Nucleus accumbens (tissue), 56 donors: ENCODE results near the gene JMJD4.

ENCODE experiments used
- DNase-seq, 56 donors: peaks; one replicate each; lab custom pipeline; 2025; lab: John Stamatoyannopoulos, UW

JMJD4 gene

DNA sequence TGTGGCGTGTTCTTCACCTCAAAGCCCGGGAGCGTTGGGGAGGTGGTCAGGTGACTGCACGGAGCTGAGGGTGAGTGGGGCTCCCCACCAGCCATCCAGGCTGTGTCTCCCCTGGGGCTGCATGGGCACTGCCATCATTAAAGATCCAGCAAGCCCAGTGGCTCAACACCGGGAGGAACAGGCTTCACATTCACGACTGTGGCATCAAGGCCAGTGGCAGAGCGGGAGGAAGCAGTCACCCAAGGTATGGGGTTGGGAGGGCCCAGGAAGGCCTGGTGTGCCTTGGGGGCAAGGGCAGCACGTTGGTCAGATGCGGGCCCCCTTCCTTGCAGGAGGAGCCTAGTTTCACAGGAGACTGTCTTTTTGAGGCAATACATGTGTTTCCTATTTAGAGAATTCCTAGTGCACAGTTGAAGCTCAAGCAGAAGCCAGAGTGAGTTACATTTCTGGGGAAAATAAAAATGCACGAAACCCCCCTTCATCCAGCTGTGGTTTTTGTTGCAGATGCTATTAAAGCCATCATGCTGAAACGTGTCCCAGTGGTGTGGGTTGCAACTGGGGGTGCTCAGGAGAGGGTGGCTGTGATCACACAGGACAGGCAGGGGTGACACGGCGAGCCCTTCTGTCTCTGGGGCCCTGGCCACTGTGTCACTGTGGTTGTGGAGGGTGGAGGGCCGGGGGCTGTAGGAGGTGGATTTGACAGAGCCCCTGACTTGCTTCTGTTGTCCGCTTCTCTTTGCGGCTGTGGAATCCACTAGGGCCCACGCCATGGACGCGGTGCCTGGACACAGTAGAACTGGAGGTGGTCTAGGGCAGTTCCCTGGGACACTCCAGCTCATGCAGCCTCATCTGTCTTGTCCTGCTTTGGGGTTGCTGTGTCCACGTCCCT, 34.2 kb upstream of the JMJD4 start:
- DNase-seq, result no peak

DNA sequence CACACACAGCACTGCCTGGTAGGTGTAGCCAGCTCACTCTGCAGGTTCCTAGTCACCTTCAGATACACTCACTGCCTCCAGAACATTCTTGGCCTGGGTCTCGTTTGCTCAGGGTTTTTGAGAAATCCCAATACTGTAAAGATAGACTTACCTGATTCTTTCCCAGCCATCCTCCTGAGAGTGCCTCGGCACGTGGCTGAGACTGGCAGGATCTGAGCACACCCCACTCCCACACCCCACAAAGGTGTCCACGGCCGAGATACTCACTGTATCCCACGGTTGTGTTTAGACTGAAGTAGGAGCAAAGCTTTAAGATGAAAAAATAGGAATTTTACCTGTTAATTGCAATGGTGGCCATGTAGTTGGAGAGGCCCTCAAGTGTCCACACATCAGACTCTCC, 33.5 kb upstream of the JMJD4 start:
- DNase-seq, result no peak

GRCh38 chr1:227768125-227768439, 33.0 kb upstream of the JMJD4 start:
- DNase-seq, result peak in 3 of 56 donors; percentile 21 to 37 (median 27)

DNA sequence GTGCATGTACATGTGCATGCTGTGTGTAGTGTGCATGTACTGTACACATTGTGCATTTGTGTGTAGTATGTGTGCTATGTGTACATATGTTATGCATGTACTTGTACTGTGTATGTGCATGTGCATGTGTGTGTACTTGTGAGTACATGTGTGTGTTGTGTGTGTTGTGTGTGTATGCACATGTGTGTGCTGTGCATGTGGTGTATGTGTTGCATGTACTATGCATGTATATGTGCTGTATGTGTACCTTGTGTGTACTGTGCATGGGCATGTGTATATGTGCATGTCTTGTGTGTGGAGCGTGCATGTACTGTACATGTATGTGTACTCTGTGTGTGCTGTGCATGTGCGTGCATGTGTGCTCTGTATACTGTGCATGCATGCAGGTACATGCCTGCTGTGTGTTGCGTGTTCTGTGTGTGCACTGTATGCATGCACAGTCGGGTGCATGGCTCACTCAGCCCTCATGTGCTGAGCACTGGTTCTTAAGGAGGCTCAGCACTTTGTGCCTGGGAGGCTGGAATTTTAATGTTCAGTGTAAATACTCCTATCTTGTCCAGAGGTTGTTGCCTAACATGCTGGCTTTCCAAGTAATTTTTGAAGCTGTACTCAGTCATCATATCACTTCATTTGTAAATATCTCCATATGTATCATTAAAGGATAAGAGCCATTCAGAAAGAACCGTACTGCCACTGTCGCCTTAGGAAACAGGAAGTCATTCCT, 32.5 kb upstream of the JMJD4 start:
- DNase-seq, result no peak

- no peak for DNase-seq
These were observed 31.7 kb upstream of the JMJD4 start for GRCh38 chr1:227766653-227767277.

DNA sequence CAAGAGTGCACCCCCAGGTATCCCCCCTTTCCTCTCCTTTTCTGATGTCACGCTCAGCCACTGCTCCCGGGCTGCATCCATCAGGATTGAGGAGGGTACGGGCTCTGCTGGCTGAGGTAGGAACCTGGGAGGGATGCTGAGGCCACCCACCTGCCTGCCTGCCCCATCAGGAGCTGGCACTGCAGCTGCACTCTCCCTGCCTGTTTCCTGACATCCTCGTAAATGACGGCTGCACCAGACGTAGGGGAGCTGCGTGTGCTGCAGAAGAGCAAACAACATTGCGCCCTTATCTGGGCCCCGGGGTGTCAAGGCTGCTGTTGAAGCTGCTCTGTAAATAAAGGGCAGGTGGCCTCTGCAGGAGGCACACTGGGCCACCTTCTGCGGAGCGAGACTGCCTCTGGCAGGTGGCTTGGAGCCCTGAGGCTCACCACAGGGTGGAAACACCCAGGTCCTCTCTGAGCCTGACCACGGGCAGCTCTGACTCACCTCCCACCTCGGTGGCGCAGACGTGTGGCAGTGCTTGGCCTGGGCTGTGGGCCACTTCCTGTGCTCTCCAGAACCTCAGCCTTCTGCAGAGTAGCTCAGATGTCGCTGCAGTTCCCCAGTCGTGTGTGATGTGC, 31.0 kb upstream of the JMJD4 start:
- peak in 11 of 56 donors; percentile 15 to 60 (median 44) for DNase-seq

DNA sequence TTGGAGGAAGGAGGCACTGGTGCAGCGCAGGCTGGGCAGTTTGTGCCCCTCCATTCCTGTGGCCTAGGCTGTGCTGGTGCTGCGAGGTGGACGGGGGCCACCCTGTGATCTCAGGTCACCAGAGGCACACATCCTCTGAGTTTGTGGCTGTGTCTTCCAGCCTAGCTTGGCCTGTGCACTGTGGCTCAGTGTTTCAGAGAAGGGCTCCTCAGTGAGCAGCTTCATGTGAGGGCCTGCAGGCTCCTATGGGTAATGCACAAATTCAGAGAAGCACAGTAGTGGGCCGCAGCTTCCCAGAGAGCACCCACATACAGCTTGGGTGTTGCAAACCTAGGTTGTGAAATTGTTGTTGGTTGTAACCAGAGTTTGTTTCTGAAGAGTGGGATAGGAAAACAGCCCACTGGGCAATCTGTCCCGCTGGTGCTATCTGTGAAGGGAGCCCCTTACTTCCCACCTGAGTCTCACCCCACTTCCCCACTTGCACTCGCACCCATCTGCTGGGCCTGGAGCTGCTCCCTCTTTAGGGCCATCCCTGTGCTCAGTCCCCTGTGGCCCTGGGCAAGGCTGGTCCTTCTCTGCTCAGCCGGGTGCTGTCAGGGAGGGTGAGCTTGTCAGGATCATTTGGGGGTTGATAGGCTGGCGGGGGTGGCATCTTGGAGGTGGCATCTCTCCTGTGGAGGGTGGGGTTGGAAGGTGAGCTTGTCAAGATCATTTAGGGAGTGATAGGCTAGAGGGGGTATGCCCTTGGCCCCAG, 30.3 kb upstream of the JMJD4 start:
- peak in 4 of 56 donors; percentile 57 to 60 (median 59) for DNase-seq

DNA sequence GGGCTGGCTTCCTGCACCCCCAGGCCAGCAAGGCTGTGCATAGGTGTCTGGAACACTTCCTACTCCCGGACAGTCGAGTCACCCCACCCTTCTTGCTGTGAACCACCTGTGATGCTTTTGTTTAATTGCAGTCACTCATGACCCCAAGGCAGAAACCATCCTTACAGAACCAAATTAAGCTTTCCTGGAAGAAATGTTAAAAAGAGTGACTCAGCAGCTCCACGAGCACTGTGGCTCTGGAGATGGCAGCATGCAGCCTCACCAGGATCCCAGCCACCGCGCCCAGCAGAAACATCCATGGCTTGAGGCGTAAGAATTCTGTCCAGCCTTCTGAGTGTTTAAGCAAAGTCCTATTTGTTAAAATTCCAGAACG, 28.9 kb upstream of the JMJD4 start:
- DNase-seq, result peak in 2 of 56 donors; percentile 27 to 34

- DNase-seq, result peak in 23 of 56 donors; percentile 14 to 78 (median 43)
These were observed 28.3 kb upstream of the JMJD4 start for GRCh38 chr1:227763246-227764018.

- DNase-seq, result peak in 54 of 56 donors; percentile 13 to 86 (median 60)
These were observed 27.3 kb upstream of the JMJD4 start for GRCh38 chr1:227762231-227762911.

GRCh38 chr1:227761621-227762230, 26.6 kb upstream of the JMJD4 start:
- no peak for DNase-seq

DNA sequence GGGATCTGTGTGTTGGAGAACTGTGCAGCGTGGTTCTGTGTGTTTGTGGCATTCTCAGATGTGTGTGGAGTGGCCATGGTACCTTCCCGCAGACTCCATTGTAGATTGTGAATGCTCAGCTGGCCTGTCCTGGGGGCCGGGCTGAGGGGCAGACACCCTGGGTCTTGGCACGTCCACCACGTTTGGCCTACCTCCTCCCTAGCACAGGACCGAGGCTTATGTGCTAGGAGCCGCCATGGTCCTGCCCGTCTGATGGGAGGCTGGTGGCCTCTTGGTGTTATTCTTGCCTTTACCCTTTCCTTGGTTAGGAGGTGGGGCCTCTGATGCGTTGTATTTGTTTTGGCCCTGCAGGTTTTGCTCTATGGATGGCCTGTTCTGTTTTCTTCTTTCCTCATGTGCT, 25.3 kb upstream of the JMJD4 start:
- DNase-seq, result no peak

- no peak for DNase-seq
These were observed 24.5 kb upstream of the JMJD4 start for GRCh38 chr1:227759341-227760300.

GRCh38 chr1:227758366-227758765, 23.3 kb upstream of the JMJD4 start:
- DNase-seq, result peak in 37 of 56 donors; percentile 21 to 88 (median 59)

DNA sequence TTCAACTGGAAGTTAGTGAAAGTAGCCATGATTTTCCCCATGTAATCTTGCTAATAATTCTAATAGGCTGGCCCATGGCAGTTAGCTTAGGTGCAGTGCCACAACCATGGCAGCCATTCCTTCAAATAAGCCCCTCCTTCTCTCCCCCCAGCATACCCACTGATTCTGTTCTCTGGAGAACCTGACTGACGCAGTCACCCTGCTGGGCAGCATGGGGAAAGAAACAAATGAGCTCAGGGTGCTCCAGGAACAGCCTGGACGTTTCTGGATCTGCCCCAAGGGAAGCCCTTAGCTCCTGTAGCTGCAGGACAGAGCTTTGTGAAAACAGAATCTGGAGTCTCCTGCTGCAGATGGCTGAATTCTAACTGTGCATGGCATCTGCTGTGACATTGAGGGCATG, 22.7 kb upstream of the JMJD4 start:
- DNase-seq, result no peak

GRCh38 chr1:227756172-227756959, 21.3 kb upstream of the JMJD4 start:
- no peak for DNase-seq
